GM19397 (cell line): ENCODE measurements around the gene HCST.
"Not testable (repeated sequence)": the region's sequence is repeated elsewhere in the genome, so short reads cannot be mapped to it uniquely, and the experiment has no call there.

Experiments
- ATAC-seq: cut with Tn5 transposase; IDR thresholded peaks from one replicate; pipeline ENCODE4 v1.9.1; 2021; ENCODE audit warnings: mild to moderate bottlenecking, moderate library complexity; ENCODE audit not compliant: unreplicated experiment

HCST gene

DNA sequence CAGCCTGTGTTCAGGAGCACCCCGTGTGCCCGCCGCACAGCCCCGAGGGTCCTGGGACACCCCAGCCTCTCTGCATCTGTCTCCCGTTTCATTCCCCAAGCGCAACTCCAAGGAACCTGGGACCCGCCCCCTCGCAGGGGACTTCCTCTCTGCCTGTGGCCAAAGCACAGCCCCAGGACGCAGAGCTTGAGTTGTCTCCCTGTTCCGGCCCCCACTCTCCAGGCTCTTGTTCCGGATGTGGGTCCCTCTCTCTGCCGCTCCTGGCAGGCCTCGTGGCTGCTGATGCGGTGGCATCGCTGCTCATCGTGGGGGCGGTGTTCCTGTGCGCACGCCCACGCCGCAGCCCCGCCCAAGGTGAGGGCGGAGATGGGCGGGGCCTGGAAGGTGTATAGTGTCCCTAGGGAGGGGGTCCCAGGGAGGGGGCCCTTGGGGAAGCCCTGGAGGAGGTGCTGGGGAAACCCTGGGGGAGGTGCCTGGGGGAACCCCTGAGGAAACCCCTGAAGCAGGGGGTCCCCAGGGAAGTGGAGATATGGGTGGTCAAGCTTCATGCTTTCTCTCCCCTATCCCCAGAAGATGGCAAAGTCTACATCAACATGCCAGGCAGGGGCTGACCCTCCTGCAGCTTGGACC lies 1.3 kb downstream of the HCST start:
- peak; percentile 34 for ATAC-seq

DNA sequence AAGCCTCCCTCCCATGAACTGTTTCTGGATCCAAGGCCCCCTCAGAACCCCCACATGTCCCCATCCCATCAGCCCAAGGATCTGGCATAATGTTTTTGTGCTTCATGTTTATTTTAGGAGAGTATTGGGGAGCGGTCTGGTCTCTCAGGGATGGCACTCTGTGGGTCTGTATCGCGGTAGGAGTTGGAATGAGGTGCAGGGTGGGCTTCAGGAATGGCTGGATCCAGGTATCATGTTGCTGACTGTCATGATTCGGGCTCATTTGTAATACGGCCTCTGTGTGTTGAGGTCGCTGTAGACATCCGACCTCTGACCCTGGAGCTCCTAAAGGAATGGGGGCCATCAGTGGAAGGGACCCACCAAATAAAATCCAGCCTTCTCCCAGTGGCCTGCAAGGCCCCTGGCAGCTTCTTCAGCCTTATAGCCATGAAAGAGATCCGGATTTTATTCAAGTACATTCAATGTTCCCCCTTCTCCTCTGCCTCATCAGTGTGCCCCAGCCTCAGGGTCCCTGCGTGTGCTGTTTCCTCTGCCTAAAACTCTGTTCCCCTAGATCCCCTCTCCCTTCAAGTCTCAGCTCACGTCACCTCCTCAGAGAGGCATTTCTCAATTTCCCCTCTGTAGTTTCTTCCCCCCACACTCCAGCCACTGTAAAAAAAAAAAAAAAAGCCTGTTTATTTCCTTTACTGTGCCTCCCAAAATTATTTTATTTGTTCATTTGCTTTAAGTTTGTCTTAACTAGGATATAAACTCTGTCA lies 2.2 kb downstream of the HCST start:
- no peak for ATAC-seq

DNA sequence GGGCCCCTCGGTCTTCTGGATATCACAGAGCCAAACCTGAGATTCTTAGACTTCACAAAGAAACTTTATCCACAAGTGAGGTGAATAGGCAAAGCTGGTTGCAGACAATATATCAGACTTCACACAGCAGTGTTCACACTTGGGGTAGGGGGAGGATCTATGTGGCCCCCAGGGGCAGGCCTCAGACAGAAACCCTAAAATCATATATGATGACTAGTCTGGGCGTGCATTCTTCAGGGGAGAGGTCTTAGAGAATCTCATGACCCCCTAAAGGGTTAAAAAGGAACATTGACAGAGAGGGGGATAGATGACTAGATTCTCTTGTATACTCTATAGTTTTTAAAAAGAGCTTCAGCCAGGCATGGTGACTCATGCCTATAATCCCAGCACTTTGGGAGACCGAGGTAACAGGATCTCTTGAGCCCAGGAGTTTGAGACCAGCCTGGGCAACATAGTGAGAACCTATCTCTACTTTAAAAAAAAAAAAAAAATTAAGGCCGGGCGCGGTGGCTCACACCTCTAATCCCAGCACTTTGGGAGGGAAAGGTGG lies 2.9 kb downstream of the HCST start:
- ATAC-seq, result no peak

DNA sequence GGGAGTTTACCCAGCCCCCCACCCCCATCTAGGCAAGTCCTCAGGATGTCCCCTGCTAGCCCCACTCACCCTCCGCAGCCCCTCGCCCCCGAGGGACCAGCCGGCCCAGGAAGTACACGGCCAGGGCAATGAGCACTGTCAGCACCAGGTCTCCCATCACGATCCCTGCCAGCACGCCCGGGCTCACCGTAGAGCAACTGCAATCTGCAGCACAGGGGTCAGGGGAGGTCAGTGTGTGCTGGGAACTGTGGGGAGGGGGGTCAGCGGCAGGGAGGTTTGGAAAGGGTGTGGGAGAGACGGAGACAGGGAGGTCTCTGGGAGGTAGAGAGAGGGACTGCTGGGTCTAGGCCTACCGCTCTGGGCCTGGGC lies 5.0 kb downstream of the HCST start:
- ATAC-seq, result no peak

DNA sequence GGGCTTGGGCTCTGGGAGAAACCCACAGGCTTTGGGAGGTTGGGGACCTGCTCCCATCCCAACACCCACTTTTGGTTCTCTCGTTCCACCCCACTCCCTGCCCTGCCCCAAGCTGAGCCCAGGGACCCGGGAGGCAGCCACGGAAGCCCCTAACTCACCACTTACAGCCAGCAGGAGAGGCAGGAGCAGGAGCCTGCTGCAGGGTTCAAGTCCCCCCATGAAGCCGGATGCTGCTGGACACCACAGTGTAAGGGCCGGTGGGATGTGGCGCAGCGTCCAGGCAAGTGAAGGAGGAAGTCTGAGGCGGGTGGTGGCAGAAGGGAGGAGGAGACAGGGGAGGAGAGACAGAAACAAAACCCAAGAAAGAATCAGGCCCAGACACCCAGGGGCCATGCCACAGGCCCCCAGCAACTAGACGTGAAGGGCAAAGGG lies 5.7 kb downstream of the HCST start, which contains the start of gene TYROBP:
TSS of gene TYROBP (minus strand) at position 286 of the 432 bp plus-strand sequence. CDS start at position 219, 67 bp downstream.
- ATAC-seq, result no peak

DNA sequence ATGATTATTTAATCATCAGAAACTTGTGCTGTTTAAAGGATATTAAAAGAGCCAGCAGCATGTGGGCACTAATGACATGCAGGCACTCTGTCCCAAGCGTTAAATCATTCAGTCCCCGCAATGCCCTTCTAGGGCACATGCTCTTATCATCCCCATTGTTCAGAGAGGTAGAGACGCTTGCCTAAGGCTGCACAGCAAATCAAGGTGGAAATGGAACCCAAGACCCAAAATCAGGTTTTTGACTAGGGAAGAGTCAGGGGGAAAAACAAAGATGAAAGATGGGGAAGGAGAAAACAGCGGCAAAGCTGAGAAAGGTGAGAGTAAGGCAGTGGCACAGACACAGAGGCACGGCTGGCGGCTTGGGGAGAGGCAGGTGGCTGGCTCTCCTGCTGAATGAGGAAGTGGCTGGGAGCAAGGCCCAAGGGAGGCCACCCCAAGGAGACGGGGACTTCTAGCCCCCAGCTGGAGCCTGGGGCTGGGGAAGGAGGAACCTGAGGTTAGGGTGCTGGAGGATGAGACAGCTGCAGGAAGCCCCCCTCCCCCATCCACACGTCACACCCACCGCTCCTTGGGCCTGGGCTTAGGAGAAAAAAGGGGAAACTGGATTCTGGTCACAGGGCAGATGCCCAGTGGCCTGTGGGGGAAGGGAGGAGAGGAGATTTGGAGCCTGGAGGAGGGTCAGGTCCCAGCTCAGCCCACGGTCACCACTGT lies 6.8 kb downstream of the HCST start:
- ATAC-seq, result peak; percentile 46

DNA sequence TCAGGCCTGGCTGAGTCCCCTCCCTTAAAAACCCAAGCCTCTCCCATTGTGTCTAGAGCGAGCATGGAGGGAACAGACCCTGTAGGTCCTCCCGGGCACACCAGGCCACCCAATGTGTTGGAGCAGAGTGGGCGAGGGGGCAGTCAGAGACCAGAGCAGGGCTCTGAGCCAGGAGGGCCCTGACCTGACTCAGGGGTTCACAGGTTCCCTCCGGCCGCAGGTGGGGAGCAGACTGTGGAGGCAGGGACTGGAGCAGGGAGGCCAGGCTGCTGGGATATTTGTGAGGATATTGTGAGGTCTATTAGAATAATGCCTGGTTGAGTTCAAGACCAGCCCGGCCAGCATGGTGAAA lies 7.3 kb downstream of the HCST start:
- no peak for ATAC-seq

DNA sequence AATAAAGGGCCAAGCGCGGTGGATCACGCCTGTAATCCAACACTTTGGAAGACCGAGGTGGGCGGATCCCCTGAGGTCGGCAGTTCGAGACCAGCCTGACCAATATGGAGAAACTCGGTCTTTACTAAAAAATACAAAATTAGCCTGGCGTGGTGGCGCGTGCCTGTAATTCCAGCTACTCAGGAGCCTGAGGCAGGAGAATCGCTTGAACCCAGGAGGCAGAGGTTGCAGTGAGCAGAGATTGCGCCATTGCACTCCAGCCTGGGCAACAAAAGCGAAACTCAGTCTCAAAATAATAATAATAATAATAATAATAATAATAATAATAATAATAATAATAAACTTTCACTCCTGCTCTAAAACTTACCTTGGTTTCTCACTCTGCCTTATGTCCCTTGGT lies 8.0 kb downstream of the HCST start:
- not testable (repeated sequence) for ATAC-seq

DNA sequence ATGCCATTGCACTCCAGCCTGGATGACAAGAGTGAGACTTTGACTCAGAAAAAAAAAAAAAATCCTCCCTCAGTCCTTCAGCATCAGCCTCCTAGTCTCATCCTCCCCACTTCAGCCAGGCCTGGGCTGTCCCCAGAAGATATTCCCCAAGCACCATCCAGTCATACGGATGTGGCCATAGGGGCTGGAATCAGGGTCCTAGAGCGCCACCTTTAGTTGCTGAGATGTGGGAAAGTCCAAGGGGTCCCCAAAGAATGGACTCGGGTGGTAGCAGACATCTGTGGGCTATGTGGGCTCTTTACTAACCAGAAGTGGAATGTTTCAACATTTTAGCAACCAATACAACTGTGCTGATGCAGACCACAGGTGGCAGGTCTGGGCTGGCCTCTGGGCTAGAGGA lies 8.8 kb downstream of the HCST start:
- no peak for ATAC-seq

DNA sequence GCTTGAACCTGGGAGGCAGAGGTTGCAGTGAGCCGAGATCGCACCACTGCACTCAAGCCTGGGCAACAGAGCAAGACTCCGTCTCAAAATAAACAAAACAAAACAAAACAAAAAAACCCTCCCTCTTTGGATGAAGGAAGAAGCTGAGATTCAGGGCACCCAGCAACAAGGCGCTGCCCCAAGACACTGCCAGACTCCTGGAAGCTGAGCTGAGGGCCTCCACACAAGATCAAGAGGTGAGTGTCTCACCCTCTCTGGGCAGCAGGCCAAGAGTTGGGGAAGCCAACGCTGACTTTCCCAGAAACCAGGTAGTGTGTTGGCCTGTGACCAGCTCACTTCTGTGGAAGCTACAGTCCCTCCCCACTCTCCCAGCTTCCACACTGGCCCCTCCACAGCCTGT lies 9.5 kb downstream of the HCST start:
- no peak for ATAC-seq

DNA sequence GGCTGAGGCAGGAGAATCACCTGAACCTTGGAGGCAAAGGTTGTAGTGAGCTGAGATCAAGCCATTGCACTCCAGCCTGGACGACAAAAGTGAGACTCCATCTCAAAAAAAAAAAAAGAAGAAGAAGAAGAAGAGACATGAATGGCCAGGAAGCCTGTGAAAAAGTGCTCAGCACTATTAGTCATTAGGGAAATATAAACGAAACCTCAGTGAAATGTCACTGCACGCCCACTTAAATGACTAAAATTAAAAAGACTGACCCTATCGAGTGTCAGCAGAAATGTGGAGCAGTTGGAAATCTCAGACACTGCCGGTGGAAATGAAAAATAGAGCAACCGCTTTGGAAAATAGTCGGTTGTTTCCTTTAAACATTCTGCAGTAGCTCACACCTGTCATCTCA lies 11.3 kb downstream of the HCST start:
- no peak for ATAC-seq

DNA sequence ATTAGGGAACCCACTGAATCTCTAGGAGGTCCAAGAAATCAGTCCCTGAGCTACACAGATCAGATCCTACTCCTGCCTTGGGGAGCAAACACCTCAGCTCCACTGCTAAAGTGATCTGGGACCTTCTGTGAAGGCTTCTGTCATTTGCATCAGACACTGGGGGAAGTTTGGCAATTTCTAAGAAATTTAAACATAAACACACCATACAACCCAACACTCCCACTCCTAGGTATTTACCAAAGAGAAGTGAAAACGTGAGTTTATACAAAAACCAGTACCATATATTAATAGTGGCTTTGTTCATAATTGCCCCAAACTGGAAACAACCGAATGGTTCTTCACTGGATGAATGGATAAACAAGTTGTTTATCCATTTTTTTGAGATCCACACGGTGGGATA lies 13.1 kb downstream of the HCST start:
- no peak for ATAC-seq

DNA sequence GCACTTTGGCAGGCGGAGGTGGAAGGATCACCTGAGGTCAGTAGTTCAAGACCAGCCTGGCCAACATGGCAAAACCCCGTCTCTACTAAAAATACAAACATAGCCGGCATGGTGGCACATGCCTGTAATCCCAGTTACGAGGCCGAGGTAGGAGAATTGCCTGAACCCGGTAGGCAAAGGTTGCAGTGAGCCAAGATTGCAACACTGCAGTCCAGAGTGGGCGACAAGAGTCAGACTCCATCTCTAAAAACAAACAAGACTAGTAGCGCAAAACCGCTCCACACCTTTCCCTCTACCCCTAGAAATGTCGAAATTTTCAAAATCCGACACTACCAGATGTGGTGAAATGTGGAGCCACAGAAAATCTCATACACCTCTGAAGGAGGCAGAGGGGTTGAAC lies 17.0 kb downstream of the HCST start:
- ATAC-seq, result no peak

DNA sequence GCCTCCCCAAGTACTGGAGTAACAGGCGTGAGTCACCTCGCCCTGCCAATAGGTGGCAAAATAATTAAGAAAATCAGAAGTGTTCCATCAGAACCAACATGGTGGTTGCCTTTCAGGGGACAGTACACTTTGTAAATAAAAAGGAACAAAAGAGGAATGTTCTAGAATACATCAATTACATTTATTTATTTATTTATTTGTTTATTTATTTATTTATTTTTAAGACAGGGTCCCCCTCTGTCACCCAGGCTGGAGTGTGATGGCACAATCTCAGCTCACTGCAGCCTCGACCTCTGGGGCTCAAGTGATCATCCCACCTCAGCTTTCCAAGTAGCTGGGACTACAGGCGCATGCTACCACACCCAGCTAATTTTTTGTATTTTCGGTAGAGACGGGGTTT lies 18.7 kb downstream of the HCST start:
- no peak for ATAC-seq

DNA sequence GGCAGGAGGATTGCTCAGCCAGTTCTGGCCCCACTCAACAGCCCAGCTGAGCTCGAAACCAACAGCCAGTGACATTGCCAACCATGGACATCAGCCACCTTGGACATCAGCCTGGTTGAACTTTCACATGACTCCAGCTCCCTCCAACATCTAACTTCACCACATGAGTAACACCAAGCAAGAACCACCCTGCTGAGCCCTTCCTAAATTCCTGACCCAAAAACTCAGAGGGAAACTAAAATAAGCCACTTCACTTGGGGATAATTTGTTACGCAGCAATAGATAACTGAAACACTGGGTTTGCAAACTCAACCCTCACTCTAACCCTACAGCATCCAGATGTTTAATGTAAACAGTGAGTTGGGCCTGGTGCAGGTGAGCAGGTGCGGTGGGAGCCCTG lies 23.2 kb downstream of the HCST start:
- no peak for ATAC-seq

DNA sequence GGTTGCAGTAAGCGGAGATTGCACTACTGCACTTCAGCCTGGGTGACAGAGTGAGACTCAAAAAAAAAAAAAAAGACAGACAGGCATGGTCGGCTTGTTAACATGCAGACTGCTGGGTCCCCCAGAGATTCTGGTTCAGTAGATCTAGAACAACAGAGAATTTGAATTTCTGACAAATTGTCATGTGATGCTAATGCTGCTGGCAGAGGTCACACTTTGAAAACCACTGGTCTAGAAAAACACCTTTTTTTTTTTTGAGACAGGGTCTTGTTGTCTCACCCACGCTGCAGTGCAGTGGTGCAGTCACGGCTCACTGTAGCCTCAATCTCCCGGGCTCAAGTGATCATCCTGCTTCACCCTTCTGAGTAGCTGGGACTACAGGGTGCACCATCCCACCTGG lies 26.2 kb downstream of the HCST start:
- ATAC-seq, result no peak

DNA sequence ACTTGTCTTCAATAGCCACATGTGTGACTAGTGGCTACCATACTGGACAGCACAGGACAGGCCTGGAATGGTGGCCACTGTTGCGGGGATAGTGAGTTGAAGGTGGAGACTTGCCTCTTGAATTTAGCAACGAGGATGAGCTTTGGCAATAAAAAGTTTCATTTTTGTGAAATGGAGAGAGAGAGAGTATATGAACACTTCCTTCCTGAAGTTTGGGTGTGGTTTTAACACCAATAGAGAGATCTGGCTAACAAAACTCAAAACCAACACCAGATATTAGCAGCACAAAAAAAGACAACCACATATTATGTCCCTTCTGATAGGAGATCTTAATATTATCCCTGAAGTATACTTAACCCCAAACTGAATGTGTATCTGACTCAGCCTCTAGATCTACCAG lies 27.5 kb downstream of the HCST start:
- ATAC-seq, result no peak

DNA sequence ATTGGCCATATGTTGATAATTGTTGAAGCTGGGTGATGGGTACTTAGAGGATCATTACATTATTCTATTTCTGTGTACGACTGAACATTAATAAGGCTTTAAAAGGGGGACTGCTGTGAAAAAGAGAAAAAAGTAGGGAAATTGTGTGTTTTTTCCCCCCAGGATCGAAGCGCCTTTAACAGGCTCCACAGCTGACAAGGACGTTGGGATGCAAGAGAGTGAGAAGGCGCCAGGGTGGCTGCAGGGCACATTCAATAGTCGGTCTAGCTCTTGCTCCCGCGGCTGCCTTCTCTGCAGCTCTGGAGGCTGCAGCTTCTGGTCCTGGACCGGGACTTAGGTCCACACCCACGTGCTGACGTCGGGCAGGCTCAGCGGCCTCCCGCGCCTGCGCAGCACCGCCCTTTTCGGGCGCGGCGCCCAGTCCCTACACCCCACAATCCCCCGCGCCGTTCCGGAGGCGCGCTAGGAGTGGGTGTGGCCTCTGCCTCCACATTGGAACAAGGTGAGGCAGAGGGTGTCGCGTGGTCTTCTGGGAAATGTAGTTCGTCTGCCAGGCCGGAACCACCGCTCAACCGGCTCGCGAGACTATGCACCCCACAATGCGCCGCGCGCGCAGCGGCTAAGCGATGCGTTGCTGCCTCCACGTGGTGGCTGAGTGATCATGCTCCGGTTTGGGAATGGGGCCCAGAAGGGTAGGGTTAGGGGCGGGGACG lies 29.0 kb downstream of the HCST start:
- peak; percentile 94 for ATAC-seq

DNA sequence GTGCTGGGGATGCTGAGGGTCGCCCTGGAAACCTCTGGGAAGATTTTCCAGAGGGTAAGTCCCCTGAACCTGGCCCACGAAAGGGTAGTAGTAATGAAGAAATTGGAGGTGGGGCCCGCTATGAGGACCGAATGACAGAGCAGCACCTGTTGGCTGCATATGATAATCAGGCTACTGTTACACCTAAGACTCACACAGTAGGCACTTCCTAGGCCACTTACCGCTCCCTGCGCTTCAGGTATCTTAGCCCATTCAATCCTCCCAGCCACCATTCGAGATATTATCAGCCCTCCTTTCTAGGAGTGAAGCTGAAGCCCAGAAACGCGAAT lies 29.5 kb downstream of the HCST start:
- no peak for ATAC-seq

DNA sequence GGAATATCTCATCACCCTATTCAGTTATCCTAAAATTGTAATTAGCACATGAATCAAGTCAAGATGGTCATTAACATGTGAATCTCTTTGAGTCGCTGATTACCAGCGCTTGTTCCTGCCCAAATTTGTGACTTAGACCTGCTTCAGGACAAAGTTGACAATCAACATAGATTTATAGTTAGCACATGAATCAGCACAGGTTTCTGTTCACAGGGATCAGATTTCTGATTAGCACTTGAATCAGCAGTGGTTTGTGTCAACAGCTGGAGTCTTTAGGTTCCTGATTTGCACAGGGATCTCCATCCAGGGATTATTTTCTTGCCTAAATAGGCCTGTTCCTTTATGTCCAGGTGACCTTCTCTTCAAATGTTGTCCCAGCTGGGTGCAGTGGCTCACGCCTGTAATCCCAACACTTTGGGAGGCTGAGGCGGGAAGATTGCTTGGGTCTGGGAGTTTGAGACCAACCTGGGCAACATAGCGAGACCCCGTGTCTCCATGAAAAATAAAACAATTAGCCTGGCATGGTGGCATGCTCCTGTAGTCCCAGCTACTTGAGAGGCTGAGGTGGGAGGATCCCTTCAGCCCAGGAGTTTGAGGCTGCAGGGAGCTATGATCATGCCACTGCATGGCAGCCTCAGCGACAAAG lies 30.1 kb downstream of the HCST start:
- ATAC-seq, result no peak
